ENCODE results near the gene HMCN1.
"Not testable (repeated sequence)": the region's sequence is repeated elsewhere in the genome, so short reads cannot be mapped to it uniquely, and the experiment has no call there.

Gene HMCN1

DNA sequence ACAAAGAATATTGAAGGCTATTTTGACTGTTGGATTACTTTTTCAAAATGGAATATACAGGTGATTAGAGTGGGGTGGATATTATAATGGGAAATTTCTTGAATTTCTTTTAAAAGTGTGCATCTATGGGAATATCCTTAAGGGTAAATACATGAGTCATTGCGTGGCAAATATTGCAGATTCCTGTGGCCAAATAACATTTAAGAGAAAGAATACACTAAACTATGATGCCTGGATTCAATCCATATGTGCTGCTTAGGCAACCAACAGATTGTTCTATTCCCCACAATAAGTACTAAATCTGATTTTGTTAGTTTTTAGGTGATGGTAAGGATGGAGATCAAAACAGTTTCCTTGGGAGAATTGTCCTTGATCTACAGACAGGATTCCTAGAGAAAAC, 119.5 kb downstream of the HMCN1 start:
- no peak for DNase-seq (ENCODE audit: low spot score)

DNA sequence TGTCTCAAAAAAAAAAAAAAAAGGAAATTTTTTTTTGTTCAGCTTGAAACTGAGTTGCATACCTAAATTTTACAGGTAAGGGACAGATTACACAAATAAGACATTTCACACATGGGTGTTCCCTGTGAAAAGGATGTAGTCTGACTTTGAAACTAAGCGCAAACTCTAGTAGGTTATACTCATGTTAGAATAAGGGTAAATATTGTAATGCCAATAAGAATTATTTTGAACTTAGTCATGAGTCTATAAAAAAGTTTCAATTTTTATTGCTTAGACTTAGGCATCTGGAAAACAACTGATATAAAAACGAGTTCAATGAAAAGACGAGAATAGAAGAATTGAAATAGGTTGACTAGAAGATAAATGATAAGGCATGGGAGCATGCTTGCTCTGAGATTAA, 122.3 kb downstream of the HMCN1 start:
- DNase-seq (ENCODE audit: low spot score) = no peak

DNA sequence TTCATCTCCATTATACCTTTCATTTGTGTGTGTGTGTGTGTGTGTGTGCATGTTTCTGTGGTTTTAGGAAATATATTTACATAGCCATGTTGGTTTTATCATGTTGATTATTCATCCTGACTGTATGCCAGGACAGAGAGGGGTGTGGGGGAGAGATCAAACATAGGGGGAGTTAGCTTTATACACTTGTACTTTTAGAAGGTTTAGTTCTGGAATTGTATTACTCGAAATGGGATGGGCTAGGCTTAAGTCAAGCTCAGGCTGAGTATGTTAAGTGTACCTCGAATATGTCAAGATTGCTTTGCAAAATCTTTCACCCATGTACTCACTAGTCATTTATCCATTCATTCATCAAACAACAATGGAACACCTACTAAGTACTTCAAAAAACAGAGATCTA, 123.3 kb downstream of the HMCN1 start:
- DNase-seq (ENCODE audit: low spot score) = no peak

DNA sequence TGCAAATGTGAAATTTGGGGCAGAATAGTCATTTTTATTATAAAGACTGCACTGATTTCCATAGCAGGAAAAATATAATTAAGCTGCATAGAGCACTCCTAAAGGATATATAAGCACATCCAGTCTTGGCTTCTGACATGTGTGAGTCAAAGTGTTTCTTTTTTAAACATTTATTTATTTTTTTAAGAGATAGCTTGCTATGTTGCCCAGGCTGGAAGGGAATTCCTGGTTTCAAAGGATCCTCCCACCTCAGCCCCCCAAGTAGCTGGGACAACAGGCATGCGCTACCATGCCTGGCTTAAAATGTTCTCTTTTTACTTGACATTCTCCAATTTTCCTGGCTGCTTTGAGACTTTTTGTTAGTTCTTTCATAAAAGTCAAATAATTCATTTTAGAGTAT, 126.1 kb downstream of the HMCN1 start:
- DNase-seq (ENCODE audit: low spot score) = no peak

DNA sequence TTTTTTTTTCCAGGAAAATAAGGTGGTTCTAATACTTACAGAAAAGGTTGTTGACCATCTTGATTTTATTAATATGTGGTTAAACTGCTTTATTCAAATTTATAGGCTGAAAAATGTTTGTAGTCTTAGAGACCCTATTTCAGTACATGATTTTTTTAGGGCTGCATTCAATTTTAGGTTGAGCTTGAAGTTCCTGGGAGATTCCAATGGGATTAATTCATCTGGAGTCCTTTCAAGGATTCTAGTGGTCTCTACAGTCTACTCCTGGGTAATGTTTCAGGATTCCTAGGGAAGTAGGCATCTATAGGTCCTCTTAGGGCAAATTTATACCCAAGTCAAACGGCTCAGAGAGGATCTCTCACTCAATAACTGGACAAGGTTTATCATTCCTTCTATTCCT, 126.7 kb downstream of the HMCN1 start:
- no peak for DNase-seq (ENCODE audit: low spot score)

DNA sequence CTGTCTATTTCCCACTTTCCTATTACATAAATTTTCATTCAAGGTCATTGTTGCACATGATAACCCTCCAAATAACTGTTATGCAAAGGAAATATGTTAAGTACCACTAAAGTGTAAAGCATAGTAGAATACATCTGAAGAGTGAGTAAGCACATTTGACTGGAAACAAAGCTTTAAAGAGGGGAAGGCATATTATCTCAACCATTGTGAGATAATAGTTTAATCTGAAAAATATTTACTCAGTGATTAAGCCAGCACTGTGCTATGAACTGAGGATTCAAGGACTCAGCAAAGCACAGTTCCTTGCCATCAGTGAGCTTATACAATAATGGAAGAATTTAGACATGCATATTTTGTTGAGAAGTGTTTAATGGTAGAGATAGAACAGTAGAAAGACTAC, 127.4 kb downstream of the HMCN1 start:
- DNase-seq (ENCODE audit: low spot score) = no peak

DNA sequence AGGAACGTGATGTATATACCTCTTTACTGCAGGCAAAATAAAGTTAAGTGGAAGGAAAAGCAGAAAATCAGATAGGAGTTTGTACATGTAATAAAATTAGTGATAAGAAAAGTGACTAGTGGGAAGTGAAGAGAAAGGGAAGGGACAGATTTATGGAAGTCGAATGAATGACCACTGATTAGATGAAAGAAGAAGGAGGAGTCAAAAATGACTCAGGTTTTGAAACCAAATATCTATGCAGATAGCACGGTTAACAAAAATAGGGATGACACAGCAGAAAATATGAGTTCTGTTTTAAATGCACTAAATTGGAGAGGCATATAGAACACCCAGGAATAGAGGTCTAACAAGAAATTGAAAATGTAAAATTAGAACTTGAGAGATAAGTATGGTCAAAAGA, 128.0 kb downstream of the HMCN1 start:
- DNase-seq (ENCODE audit: low spot score) = no peak

DNA sequence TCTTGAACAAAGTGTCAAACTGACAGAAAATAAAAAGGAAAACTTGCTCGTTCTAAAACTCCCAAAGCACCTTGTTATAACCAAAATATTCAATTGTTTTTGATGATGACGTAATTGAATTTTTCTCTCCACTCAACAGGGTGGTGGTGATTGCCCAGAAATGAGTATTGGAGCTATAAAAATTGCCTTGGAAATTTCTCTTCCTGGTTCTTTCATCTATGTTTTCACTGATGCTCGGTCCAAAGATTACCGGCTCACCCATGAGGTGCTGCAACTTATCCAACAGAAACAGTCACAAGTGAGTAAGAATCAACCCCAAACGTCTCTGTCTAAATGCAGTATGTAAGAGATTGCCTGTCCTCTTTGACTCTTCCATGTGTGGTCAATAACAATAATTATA, 130.1 kb downstream of the HMCN1 start:
- DNase-seq (ENCODE audit: low spot score) = no peak

DNA sequence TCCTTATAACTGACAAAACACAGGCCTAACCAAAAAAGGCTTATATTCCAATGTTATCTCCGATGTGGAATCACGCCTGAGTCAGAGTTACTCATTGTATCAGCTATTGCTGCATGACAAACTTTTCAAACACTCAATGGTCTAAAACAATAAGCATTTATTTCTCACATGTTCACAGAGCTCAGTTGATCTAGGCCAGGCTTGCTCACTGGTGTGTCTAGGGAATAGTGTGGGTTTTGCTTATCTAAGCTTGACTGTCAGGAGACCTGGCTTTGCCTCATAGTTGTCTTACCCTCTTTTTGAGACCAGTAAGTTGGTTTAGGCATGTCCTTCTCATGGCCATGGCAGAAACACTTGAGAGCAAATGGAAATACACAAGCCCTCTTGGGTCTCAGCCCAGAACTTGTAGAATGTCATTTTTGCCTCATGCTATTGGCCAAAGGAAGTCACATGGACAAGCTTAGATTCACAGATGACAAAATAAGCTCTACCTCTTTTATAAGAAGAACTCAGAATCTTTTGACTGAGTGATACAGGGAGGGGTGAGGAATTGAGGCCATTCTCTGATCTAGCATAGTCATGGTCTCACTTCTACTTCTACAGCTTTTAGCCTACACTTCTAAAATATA, 130.8 kb downstream of the HMCN1 start:
- no peak for DNase-seq (ENCODE audit: low spot score)

DNA sequence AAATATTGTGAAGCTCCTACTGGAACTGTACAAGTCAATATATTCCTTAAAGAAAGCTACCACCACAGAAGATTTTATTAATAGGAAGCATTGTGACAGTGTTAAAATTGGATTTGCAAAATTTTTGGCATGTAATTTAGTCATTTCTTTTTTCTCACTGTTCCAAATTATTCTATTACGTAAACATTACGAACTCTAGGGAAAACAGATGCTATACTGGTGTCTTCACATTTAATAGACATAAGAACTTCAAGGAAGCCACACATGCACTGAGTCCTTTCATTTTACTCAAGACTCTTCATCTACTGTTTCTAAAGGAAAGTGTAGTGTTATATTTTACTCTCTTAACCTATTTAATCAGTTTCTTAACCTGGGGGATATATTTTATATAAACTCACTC, 135.4 kb downstream of the HMCN1 start:
- DNase-seq (ENCODE audit: low spot score) = no peak

DNA sequence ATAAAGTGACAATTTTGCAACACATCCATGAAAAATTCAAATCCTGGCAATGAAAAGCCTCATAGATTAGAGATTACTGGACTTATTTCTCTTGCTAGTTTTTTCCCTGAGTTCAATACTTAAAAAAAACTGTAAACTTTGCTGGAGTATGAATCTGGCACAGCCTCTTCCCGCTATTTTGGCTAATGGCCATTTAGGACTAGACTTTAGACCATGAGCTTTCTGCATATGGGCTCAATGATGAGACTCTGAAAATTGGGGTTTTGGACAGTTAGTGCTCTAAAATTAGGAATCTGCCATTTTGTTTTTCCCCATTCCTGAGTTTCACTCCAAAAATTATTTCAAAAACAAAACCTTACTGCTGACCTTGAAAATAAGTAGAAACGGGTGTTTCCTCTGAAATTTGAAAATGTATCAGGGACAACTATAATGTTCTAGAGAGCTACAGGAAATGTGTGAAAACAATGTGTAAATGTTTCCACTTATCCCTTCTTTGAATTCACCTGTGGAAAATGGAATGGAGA, 137.5 kb downstream of the HMCN1 start:
- no peak for DNase-seq (ENCODE audit: low spot score)

DNA sequence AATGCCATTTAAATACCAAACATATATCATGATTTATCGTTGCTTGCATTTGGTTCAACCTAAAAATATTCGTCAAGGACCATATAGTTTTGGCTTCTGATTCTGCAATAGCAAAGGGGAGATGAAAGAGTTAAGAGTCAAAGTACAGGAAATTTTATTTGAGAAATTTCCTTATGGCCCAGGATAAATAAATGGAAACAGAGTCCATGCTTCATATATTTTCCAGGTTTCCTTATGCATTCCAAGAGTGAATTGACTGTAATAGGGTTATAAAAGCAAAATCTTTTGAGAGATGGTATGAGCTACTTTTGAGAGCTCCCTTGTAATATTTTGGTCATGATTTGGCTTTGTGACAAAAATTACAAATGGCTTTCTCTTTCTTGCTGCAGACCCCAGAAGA, 140.1 kb downstream of the HMCN1 start:
- DNase-seq (ENCODE audit: low spot score) = no peak

DNA sequence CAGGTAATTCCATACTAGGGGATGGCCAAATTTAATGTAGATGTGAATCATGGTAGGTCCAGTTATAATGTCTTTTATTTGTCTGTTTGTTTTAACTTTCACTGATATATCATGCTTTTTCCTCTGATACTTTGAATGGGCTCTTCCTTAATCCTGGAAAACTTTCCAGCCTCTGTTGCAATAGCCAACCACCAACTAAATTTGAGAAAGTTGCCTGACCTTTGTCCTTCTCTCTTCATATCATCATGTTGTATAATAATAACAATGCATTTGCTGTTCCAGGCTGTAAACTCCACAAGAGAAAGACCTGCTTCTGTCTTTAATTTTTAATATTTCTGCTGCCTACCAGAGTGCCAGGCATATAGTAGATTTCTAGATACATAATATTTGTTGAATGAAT, 146.1 kb downstream of the HMCN1 start:
- no peak for DNase-seq (ENCODE audit: low spot score)

DNA sequence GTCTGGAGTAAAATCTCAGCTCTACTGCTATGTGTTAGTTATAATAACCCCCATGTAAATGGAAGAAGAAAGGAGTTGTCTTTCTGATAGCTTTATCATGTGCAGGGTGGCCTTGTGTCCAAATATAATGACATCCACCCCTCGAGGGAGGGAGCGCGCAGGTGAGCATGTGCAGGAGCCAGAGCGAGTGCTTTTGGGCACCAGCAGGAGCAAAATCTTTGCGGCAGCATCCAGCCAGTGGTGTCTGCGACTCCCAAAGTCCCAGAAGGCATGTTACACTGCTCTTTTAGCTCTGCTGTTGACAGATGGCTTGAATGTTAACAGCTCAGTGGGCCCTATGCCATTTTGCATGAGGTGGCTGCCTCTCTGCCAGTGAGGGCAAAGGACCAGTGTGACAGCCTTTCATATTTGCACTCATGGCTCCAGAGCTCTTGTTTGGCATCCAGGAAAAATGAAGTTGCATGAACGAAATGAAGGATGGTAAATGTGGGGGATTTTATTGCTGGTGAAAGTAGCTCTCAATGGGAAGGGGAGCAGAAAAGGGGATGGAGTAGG, 146.7 kb downstream of the HMCN1 start:
- no peak for DNase-seq (ENCODE audit: low spot score)

DNA sequence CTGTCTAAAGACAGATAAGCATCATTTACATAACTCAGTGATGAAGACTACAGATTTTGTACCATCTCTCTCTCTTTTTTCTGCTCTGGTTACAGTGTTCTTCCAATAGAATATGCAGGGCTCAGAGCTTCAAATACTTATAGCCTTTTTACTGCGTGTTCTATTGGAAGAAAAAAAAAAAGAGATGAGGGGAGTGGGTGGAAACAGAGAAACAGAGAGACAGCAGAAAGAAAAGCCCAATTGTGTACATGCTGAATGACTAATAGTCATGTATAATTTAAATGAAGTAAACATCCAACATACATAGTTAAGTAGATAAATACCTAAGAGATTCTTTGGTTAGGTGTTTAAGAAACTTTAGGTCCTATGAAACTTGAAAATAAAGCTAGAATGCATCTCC, 151.9 kb downstream of the HMCN1 start:
- no peak for DNase-seq (ENCODE audit: low spot score)

DNA sequence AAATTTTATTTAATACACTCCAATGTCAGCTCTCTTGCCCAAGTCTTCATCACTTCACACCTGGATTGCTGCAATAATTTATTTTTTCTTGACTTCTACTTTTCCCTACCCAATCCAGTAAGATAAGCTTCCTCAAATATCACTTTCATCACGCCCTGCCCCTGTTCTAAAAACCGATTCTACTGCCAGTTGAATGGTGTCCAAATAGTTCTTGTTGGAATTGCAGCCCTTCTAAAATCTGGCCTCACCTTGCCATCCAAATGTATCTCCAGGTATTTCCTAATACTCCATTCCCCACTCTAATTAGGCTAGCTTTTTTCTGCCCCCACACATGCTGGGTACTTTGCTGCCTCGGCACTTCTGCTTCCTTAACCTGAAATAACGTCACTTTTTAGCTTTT, 152.5 kb downstream of the HMCN1 start:
- no peak for DNase-seq (ENCODE audit: low spot score)

DNA sequence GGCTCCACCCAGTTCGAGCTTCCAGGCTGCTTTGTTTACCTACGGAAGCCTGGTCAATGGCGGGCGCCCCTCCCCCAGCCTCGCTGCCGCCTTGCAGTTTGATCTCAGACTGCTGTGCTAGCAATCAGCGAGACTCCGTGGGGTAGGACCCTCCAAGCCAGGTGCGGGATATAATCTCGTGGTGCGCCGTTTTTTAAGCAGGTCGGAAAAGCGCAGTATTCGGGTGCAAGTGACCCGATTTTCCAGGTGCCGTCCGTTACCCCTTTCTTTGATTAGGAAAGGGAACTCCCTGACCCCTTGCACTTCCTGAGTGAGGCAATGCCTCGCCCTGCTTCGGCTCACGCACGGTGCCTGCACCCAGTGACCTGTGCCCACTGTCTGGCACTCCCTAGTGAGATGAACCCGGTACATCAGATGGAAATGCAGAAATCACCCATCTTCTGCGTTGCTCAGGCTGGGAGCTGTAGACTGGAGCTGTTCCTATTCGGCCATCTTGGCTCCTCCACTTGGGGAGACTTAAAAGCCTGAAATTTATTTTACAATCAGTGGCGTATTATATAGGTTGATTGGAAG, 158.7 kb downstream of the HMCN1 start:
- not testable (repeated sequence) for DNase-seq (ENCODE audit: low spot score)

DNA sequence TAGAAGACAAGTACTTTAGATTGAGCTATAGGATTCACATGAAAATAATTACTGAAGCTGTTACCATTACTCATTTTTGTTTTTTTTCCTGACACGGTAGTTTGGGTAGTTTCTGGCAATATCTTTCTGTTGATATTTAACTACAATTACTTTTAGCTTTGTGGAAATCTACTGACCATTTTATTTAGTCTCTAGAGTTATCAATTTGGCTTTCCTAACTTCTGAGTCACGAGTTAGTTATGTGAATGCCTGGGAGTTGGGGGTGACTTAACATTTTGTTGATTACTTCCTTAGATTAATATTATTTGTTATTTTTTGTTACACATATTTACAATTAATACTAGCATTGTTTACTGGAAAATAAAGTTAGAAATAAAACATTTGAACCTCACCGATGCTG, 160.6 kb downstream of the HMCN1 start:
- DNase-seq (ENCODE audit: low spot score) = no peak

DNA sequence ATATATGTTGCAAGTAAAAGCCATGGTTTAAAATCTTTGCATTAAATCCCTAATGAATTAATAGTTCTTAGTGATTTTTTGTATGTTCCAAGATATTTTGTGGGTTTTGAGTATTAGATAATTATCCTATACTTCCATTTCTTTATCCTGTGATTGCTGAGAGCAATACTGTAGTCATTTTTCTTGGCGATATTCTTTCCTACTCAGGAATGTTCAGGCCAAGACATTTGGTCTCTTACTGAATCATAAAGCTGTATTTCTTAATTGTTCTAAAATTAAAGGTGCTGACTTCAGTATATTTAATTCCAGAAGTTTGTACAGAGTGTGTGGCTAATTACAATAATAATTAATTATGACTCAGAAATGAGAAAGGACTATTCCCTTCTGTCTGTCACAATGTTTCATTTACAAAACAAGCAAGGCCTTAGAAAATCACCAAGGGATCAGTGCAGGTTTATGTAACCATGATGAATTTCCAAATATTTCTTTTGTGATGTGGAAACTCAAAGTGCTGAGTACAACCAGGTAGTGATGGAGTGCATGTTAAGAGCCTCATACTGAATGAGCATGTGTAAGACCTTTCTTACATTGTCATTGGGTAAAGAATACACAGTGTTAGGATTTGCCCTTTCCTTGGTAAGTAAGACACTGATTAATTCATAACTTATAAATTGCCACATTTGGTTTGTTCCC, 161.2 kb downstream of the HMCN1 start:
- no peak for DNase-seq (ENCODE audit: low spot score)

DNA sequence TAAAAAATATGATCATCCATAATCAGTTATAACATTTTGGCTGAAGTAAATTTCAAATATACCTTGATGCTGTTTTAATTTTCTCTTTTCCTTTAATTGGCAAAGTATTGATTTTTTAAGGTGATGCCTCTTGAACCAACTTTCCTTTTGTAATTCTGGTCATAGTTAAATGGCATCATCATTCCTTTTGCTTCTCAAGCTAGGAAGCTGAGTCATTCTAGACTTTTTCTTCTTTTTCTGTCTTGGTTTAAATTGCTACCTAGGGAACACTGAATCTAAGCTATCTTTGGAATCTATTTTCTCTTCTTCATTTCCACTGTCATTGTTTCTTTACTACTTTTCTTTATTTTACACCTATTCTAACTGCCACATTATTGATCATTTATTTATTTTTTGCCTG, 162.7 kb downstream of the HMCN1 start:
- no peak for DNase-seq (ENCODE audit: low spot score)

DNA sequence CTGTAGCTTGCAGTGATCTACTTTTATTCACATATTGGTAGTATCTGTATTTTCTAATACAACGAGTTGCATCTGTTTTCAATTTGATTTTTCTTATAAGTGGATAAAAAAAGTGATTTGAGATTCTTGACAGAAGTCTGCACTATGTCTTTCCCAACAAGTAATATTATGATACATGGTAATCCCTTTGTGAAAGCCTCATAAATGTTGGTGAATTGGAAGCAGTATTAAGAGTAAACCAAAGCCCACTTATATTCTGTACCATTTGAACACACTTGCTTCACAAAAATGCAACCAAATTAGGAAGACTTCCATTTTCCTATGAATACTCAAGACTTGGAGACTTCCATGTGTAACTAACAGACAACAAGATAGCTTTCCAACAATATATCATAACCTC, 172.0 kb downstream of the HMCN1 start:
- no peak for DNase-seq (ENCODE audit: low spot score)

DNA sequence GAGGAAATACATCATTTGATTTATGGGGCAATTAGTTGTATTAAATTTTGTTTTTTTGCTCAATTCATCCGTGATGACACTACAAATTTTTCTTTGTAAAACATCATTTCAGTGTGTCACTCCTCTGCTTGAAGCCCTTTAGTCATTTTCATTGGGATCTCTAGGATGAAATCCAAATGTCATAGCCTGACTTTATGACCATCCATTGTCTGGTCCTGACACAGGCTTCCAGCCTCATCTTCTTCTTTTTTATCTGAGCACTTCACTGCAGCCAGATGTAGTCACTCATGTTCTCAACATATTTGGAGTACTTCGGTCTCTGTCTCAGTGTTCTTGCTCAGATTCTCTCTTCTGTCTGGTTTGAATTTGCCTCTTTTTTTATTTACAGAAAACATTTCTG, 173.1 kb downstream of the HMCN1 start:
- DNase-seq (ENCODE audit: low spot score) = no peak

DNA sequence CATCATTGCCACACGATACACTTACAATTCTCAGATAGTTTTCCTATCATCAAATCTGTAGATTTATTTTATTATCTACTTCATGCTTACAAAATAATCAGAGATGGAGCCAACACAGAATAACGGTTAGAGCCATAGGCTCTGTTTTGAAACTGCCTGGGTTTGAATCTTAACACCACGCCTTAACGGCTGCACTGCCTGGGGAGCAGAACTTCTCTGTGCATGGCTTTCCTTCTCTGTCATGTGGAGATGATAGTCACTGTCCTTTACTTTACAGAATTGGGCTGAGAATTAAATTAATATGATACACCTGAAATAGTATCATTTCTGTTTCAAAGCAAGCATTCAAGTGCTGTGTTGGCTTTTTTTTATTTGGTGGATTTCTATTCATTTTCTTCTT, 177.8 kb downstream of the HMCN1 start:
- no peak for DNase-seq (ENCODE audit: low spot score)
